Dendritic cell treated with granulocyte-macrophage colony-stimulating factor and Interleukin-4, amounts not matched to agents 40 ng/mL and 50 ng/mL, for 4 days (primary cell): ENCODE data around the gene RASSF3.
"Not testable (repeated sequence)": the region's sequence is repeated elsewhere in the genome, so short reads cannot be mapped to it uniquely, and the experiment has no call there.

Source experiments
- H3K27ac Mint-ChIP-seq: one replicate; pipeline ENCODE4 v1.8.0; 2022; ENCODE audit warnings: mild to moderate bottlenecking, mixed read lengths
- H3K27me3 Mint-ChIP-seq: one replicate; pipeline ENCODE4 v1.8.0; 2022; ENCODE audit warnings: mild to moderate bottlenecking, mixed read lengths
- H3K36me3 Mint-ChIP-seq: one replicate; pipeline ENCODE4 v1.8.0; 2022; ENCODE audit warnings: low read depth, mixed read lengths
- H3K4me1 Mint-ChIP-seq: one replicate; pipeline ENCODE4 v1.8.0; 2022; ENCODE audit warnings: low read depth, mixed read lengths
- H3K4me3 Mint-ChIP-seq: one replicate; pipeline ENCODE4 v1.8.0; 2022; ENCODE audit warnings: mild to moderate bottlenecking, moderate library complexity, mixed read lengths
- H3K9me3 Mint-ChIP-seq: one replicate; pipeline ENCODE4 v1.8.0; 2022; ENCODE audit warnings: mixed read lengths
- intact Hi-C: fragments of 100-400 bp; cut with micrococcal nuclease; formaldehyde crosslinking; loops from one replicate; pipeline ENCODE4 v1.15.0; 2022

Gene RASSF3

DNA sequence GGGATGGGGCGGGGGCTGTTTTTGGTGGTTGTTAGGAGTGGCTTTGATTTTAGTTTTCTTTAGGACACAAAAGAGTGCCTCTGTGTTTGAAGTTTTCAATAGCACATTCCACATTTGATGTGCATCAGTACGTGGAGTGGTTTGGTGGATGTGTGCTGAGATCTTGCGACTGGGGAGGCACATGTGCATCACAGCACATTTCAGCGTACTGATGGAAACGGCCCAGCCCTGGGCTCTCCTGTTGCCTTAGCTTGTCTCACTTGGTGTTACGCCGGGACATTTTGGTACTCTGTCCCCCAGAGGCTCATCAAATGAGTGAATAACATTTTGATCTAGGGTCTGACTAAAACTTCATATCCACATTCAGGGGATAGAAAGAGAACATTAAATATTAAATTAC is 78.4 kb downstream of the RASSF3 start:
- Mint-ChIP-seq H3K27me3 (no peaks in the 10 kb centered on the region), H3K4me3 (no peak overlapping the region), H3K36me3 (peaks cover 94% of the 10 kb centered on the region), H3K27ac (no peak overlapping the region), H3K9me3 (no peaks in the 10 kb centered on the region), H3K4me1 (peaks cover 28% of the 10 kb centered on the region)
- intact Hi-C loops, result no loop called here

DNA sequence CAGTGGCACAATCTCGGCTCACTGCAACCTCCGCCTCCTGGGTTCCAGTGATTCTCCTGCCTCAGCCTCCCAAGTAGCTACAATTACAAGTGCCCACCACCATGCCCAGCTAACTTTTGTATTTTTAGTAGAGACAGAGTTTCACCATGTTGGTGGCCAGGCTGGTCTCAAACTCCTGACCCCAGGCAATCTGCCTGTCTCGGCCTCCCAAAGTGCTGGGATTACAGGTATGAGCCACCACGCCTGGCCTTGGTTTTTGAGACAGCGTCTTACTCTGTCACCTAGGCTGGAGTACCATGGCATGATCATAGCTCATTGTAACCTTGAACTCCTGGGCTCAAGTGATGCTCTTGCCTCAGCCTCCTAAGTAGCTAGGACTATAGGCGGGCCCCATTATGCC is 79.9 kb downstream of the RASSF3 start:
- peaks cover 94% of the 10 kb centered on the region for H3K36me3 Mint-ChIP-seq
- H3K9me3 Mint-ChIP-seq, H3K27ac Mint-ChIP-seq, intact Hi-C loops, H3K4me3 Mint-ChIP-seq, H3K27me3 Mint-ChIP-seq: not testable (repeated sequence)
- peaks cover 27% of the 10 kb centered on the region for H3K4me1 Mint-ChIP-seq

DNA sequence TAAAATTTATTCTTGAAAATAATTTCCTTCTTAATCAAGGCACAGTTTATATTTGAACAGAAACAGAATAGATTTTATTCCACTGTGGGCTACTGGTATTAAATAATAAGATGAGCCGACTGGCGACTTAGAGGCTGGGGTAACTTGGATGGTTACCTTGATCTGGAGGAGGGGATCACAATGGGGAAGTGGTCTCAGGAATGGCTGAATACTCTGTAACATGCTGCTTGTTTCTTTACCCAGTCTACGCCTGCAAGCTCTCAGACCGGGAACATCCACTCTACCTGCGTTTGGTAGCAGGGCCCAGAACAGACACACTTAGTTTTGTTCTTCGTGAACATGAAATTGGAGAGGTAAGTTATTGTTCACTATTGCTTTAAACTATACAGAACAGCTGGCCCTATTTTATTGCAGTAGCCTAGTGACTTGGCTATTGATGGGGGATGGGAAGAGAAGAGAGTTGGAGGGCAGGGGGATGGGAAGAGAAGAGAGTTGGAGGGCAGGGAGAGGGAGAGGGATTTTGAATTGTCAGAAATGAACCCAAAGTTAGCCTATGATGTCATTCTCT is 81.0 kb downstream of the RASSF3 start:
- H3K27ac Mint-ChIP-seq, result peak overlapping the region; percentile 38
- H3K9me3 Mint-ChIP-seq, result no peaks in the 10 kb centered on the region
- no peak overlapping the region for H3K4me3 Mint-ChIP-seq
- peaks cover 93% of the 10 kb centered on the region for H3K36me3 Mint-ChIP-seq
- intact Hi-C loops, result no loop called here
- no peaks in the 10 kb centered on the region for H3K27me3 Mint-ChIP-seq
- H3K4me1 Mint-ChIP-seq, result peaks cover 32% of the 10 kb centered on the region

DNA sequence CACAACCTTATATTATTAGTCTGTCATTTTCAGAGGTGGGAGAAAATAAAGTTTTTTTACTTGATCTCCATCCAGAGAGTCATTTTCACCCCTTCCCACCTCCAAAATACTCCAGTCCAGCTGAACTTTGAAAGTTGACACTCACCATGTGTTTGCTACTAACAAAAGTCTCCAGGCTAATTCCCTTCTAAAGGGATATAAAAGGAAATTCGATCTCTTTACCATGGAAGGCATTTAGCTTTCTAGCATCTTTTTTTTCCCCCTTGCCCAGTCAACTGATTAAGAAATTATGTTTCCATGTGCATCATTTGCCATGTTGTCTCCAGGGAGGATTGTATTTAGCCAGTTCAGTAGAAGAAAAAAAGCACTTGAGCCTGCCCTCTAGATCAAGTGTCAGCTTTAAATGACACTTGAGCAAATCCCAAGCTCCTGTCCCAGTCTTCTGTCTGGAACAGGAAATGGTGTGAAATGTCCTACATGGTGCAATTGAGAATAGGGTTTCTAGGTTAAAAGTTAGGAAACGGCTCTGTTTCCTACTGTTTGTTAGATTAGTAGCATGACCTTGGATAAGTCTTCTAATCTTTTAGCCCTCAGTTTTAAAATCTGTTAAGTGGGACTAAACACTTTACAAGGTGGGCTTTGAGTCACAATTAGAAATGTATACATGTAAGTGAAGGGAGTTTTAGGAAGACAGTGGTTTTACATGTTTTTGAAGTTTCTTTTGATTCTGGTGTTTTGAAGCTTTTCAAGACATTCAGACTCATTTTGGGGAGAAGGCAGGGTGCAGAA is 81.7 kb downstream of the RASSF3 start:
- Mint-ChIP-seq H3K4me1 (peaks cover 32% of the 10 kb centered on the region), H3K36me3 (peaks cover 91% of the 10 kb centered on the region), H3K9me3 (no peaks in the 10 kb centered on the region), H3K27ac (peak overlapping the region; percentile 38), H3K27me3 (no peaks in the 10 kb centered on the region), H3K4me3 (no peak overlapping the region)
- intact Hi-C loops, result no loop called here

DNA sequence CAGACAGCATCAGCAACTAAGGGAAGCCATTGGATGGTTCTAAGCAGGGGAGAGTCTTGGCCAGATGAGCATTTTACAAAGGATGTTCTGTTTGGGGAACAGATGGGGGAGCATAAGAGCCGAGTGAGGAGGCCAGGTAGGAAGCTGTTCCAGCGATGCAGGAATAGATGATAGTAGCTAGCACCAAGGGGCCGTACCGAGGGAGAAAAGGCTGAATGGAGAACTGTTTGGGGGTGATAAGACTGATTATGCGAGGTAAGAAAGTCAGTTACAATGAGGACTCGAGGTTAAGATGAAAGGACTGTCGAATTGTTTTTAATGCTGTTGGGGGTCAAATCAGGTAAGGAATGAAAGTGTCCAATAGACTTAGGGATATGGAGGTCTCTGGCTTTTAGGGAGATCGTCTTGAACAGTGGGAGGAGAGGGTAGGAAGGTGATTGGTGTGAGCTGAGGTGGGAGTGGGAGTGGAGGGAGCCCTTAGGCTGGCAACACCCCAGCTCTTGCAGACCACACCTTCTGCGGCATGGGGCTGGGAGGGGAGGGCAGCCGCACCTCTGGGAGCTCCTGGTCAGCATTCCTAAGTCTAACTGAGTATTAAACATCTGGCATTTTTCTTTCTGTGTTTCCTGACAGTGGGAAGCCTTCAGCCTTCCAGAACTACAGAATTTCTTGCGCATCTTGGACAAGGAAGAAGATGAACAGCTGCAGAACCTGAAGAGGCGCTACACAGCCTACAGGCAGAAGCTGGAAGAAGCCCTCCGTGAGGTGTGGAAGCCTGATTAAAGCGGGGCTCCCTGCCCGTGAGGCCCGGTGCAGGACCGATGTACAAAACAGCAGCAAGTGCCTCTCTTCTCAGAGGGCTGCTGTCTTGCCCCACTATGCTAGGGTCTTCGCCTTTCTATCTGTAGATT is 84.1 kb downstream of the RASSF3 start:
- Mint-ChIP-seq H3K9me3 (no peaks in the 10 kb centered on the region), H3K27me3 (no peaks in the 10 kb centered on the region), H3K4me3 (no peak overlapping the region), H3K36me3 (peaks cover 88% of the 10 kb centered on the region), H3K4me1 (peaks cover 25% of the 10 kb centered on the region), H3K27ac (no peak overlapping the region)
- intact Hi-C loops, result no loop called here

DNA sequence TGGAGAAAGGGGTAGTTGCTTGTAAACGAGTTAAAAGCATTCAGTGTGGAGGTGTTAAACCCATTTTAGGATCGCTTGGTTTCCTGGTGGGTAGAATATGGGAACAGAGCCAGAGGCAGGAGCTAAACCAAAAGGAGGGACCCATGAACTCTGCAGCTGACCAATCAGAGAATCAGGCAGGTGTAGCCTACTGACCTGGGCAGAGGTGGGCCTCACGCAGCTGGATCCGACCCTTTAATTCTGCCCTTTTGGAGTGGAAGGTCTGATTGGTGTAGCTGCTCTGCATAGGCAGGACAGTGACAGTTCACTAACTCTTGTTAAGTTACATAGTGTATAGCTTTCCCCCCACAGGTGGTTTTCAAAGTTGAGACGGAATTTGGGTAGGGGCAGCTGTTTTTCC is 85.3 kb downstream of the RASSF3 start:
- Mint-ChIP-seq H3K4me3 (no peak overlapping the region), H3K9me3 (no peaks in the 10 kb centered on the region), H3K27me3 (no peaks in the 10 kb centered on the region)

GRCh38 chr12:64696080-64696741 is 85.9 kb downstream of the RASSF3 start:
- H3K4me1 Mint-ChIP-seq, result peaks cover 38% of the 10 kb centered on the region
- no peak overlapping the region for H3K27ac Mint-ChIP-seq
- H3K9me3 Mint-ChIP-seq, result no peaks in the 10 kb centered on the region
- H3K36me3 Mint-ChIP-seq, result peaks cover 94% of the 10 kb centered on the region
- no peaks in the 10 kb centered on the region for H3K27me3 Mint-ChIP-seq
- H3K4me3 Mint-ChIP-seq, result no peak overlapping the region
- intact Hi-C loops, result loop anchor here (2.0 kb wide), 1 partner anchor 85 kb away; the partner anchor contains the start of gene RASSF3

More for the DNA sequence above, 85.3 kb downstream of the RASSF3 start:
- H3K4me1 Mint-ChIP-seq, result peaks cover 32% of the 10 kb centered on the region
- H3K36me3 Mint-ChIP-seq, result peaks cover 89% of the 10 kb centered on the region
- intact Hi-C loops, result no loop called here
- H3K27ac Mint-ChIP-seq, result no peak overlapping the region

DNA sequence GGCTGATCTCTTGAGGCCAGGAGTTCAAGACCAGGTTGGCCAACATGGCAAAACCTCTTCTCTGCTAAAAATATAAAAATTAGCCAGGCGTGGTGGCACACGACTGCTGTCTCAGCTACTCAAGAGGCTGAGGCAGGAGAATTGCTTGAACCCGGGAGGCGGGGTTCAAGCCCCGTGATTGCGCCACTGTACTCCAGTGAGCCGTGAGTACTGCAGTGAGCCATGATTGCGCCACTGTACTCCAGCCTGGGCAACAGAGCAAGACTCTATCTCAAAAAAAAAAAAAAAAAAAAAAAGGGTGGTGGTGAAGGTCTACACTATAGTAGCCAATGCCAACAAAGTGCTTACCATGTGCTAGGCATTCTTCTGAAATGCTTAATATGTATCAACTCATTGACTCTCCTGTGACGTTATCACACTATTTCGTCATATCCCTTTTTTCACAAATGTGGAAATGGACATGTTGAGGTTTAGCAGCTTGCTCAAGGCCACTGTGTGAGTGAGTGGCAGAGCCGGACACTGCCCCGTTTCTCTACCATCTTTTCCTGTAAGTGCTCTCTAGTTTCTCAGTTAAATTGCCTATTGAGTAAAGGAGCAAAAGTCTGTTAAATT is 89.3 kb downstream of the RASSF3 start:
- H3K4me1 Mint-ChIP-seq, result peaks cover 22% of the 10 kb centered on the region
- H3K27me3 Mint-ChIP-seq, result no peaks in the 10 kb centered on the region

DNA sequence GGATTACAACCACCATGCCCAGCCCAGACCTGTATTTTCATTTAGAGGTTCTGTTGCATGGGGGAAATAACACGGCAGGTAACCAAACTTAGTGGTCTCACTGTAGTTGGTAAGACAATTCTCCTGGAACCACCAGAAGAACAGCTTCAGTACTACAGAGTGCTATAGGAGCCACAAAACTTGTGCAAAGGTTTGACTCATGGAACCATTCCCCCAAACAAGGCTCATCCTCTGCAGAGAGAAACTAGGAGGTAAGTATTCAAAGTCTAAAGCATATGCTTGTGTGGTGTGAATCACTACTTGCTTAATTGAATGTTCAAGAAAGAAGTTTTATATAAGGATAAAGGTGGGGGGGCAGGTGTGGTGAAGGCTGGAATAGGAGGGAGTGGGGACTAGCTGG is 90.2 kb downstream of the RASSF3 start:
- H3K27me3 Mint-ChIP-seq, result no peaks in the 10 kb centered on the region
- intact Hi-C loops, result no loop called here
- H3K9me3 Mint-ChIP-seq, result no peaks in the 10 kb centered on the region
- no peak overlapping the region for H3K4me3 Mint-ChIP-seq
- peaks cover 78% of the 10 kb centered on the region for H3K36me3 Mint-ChIP-seq
- peaks cover 17% of the 10 kb centered on the region for H3K4me1 Mint-ChIP-seq
- peak overlapping the region; percentile 18 for H3K27ac Mint-ChIP-seq

More for the DNA sequence above, 89.3 kb downstream of the RASSF3 start:
- intact Hi-C loops, result no loop called here
- Mint-ChIP-seq H3K9me3 (no peaks in the 10 kb centered on the region), H3K36me3 (peaks cover 80% of the 10 kb centered on the region), H3K4me3 (no peak overlapping the region), H3K27ac (no peak overlapping the region)

- Mint-ChIP-seq H3K9me3 (no peaks in the 10 kb centered on the region), H3K27ac (peak overlapping the region; percentile 18), H3K36me3 (peaks cover 71% of the 10 kb centered on the region), H3K27me3 (no peaks in the 10 kb centered on the region), H3K4me3 (no peak overlapping the region), H3K4me1 (peaks cover 14% of the 10 kb centered on the region)
- intact Hi-C loops, result no loop called here
Observed at GRCh38 chr12:64701283-64701682, 91.0 kb downstream of the RASSF3 start.

GRCh38 chr12:64706306-64706705 is 96.0 kb downstream of the RASSF3 start:
- Mint-ChIP-seq H3K27ac (no peak overlapping the region), H3K9me3 (no peaks in the 10 kb centered on the region), H3K27me3 (no peaks in the 10 kb centered on the region), H3K4me3 (no peak overlapping the region), H3K4me1 (peaks cover 5% of the 10 kb centered on the region), H3K36me3 (peaks cover 51% of the 10 kb centered on the region)
- intact Hi-C loops, result no loop called here

- Mint-ChIP-seq H3K27ac (no peak overlapping the region), H3K36me3 (peaks cover 53% of the 10 kb centered on the region), H3K27me3 (no peaks in the 10 kb centered on the region), H3K4me1 (peaks cover 5% of the 10 kb centered on the region), H3K4me3 (no peak overlapping the region), H3K9me3 (no peaks in the 10 kb centered on the region)
- intact Hi-C loops, result no loop called here
Observed at GRCh38 chr12:64706857-64707256, 96.6 kb downstream of the RASSF3 start.

DNA sequence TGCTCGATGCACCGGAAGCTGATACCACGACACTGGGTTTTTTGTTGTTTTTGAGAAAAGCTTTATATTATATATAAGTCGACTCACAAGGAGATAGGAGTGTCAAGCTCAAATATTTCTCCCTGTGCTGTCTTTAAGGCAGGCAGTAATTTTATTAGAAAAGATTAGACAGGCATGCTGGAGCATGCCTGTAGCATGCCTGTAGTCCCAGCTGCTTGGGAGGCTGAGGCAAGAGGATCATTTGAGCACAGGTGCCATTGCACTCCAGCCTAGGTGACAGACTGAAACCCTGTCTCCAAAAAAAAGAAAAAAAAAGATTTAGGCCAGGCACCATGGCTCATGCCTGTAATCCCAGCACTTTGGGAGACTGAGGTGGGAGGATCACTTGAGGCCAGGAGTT is 97.1 kb downstream of the RASSF3 start:
- Mint-ChIP-seq H3K27me3 (no peaks in the 10 kb centered on the region), H3K4me3 (no peak overlapping the region), H3K4me1 (peaks cover 5% of the 10 kb centered on the region), H3K9me3 (no peaks in the 10 kb centered on the region), H3K36me3 (peaks cover 53% of the 10 kb centered on the region), H3K27ac (no peak overlapping the region)
- intact Hi-C loops, result no loop called here
